HUES48 (cell line): Measurements from ENCODE around the gene WNT1.
A peak's percentile ranks its signal among the peaks of the same experiment; 100 is the strongest.

Source experiments
- H3K27ac ChIP-seq: one replicate; pipeline ENCODE4 v1.7.0; 2013; ENCODE audit warnings: low read depth, low read length, inconsistent platforms
- H3K27me3 ChIP-seq: 2 replicates; pipeline ENCODE4 v1.6.1; 2013; ENCODE audit warnings: mild to moderate bottlenecking, low read length; ENCODE audit not compliant: control insufficient read depth, insufficient read depth
- H3K36me3 ChIP-seq: 2 replicates; pipeline ENCODE4 v1.6.1; 2013; ENCODE audit warnings: low read length; ENCODE audit not compliant: control insufficient read depth, insufficient read depth
- H3K4me1 ChIP-seq: 2 replicates; pipeline ENCODE4 v1.6.1; 2013; ENCODE audit warnings: mild to moderate bottlenecking, low read length; ENCODE audit not compliant: control insufficient read depth, insufficient read depth
- H3K4me3 ChIP-seq: 2 replicates; pipeline ENCODE4 v1.5.1; 2013; ENCODE audit warnings: mild to moderate bottlenecking, low read depth, low read length
- H3K9ac ChIP-seq: 2 replicates; pipeline ENCODE4 v1.6.1; 2013; ENCODE audit warnings: mild to moderate bottlenecking, low read depth, low read length, moderate library complexity
- H3K9me3 ChIP-seq: 2 replicates; pipeline ENCODE4 v1.6.1; 2013; ENCODE audit warnings: low read length; ENCODE audit not compliant: control insufficient read depth, insufficient read depth

The WNT1 gene

GRCh38 chr12:48946205-48946604 lies 31.9 kb upstream of the WNT1 start:
- H3K4me1 ChIP-seq: no peaks in the 10 kb centered on the region
- H3K27ac ChIP-seq: no peak overlapping the region
- H3K4me3 ChIP-seq: no peak overlapping the region
- no peak overlapping the region for H3K9ac ChIP-seq
- H3K27me3 ChIP-seq: no peaks in the 10 kb centered on the region
- no peaks in the 10 kb centered on the region for H3K9me3 ChIP-seq
- peaks cover 41% of the 10 kb centered on the region for H3K36me3 ChIP-seq

DNA sequence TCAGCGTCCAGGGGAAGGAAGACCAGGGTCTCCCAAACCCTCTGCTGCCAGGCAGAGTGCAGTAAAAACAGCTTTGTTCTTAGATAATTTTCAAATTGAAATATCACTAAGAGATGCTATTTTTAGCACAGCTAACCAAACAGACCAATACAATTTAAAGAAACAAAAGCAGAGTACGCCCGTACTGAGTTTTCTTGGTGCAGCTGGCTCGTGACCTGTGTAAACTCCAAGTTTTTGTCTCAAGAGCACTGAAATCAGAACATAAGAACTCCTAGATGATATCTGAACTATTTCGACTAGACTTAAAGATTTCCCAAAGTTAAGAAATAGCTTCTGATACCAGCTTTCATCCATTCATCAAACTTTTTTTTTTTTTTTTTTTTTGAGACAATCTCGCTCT lies 31.2 kb upstream of the WNT1 start:
- Histone ChIP-seq H3K9ac (no peak overlapping the region), H3K27me3 (no peaks in the 10 kb centered on the region), H3K4me1 (no peaks in the 10 kb centered on the region), H3K4me3 (no peak overlapping the region), H3K9me3 (no peaks in the 10 kb centered on the region), H3K27ac (no peak overlapping the region), H3K36me3 (peaks cover 36% of the 10 kb centered on the region)

GRCh38 chr12:48947727-48948126 lies 30.4 kb upstream of the WNT1 start:
- Histone ChIP-seq H3K9me3 (no peaks in the 10 kb centered on the region), H3K36me3 (peaks cover 38% of the 10 kb centered on the region), H3K4me1 (no peaks in the 10 kb centered on the region)

DNA sequence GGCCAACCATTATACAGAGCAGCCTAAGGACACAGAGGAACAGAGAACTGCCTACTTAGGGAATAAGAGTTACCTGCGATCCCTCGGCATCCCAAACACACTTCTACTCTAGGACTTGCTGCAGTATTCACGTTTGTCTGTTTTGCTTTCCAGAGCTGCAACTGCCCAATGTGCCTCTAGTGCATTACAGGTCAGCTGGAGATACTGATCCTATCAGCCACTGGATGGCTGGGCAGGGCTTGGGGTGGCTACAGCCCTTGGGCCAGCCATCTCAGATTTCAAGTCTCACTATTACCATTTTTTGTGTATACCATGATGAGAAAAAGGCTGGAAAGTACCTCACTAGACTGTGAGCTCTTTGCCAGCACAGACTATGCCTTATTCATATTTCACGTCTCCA lies 25.4 kb upstream of the WNT1 start:
- H3K36me3 ChIP-seq: peaks cover 46% of the 10 kb centered on the region
- no peak overlapping the region for H3K9ac ChIP-seq
- no peak overlapping the region for H3K27ac ChIP-seq
- H3K4me1 ChIP-seq: peaks cover 9% of the 10 kb centered on the region; the same call in 1 of the 2 replicates
- H3K4me3 ChIP-seq: no peak overlapping the region
- no peaks in the 10 kb centered on the region for H3K9me3 ChIP-seq
- H3K27me3 ChIP-seq: no peaks in the 10 kb centered on the region

More at GRCh38 chr12:48947727-48948126, 30.4 kb upstream of the WNT1 start:
- no peaks in the 10 kb centered on the region for H3K27me3 ChIP-seq
- no peak overlapping the region for H3K9ac ChIP-seq
- no peak overlapping the region for H3K27ac ChIP-seq
- no peak overlapping the region for H3K4me3 ChIP-seq

DNA sequence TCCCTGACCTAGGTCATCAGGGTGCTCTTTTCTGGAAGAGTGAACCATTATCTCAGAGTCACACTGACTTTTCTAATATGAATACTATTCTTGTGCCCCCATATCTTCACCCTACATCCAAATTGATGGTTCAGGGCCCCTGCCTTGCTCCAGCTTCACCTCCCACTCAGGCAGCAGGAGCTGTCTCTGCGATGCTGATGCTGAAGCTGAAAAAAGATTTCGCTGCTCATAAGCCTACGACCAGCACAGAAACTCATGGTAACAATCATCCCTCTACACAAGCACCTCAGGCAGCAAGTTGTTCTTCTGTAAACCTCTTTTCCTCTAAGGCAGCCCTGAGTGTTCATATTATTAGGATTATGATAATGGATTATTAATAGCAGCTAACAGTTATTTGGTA lies 24.1 kb upstream of the WNT1 start:
- H3K9me3 ChIP-seq: no peaks in the 10 kb centered on the region
- no peak overlapping the region for H3K27ac ChIP-seq
- H3K4me3 ChIP-seq: no peak overlapping the region
- peaks cover 13% of the 10 kb centered on the region for H3K4me1 ChIP-seq
- no peaks in the 10 kb centered on the region for H3K27me3 ChIP-seq
- H3K36me3 ChIP-seq: peaks cover 46% of the 10 kb centered on the region
- H3K9ac ChIP-seq: no peak overlapping the region

GRCh38 chr12:48954841-48955501 lies 23.2 kb upstream of the WNT1 start:
- Histone ChIP-seq H3K36me3 (peaks cover 42% of the 10 kb centered on the region), H3K9me3 (no peaks in the 10 kb centered on the region), H3K9ac (no peak overlapping the region), H3K27ac (no peak overlapping the region), H3K27me3 (no peaks in the 10 kb centered on the region), H3K4me3 (peak overlapping the region; percentile 91; the same call in 1 of the 2 replicates), H3K4me1 (peaks cover 13% of the 10 kb centered on the region)

- Histone ChIP-seq H3K9ac (peak overlapping the region; percentile 82), H3K4me1 (peaks cover 13% of the 10 kb centered on the region), H3K27ac (peak overlapping the region; percentile 96), H3K4me3 (peak overlapping the region; percentile 91), H3K9me3 (no peaks in the 10 kb centered on the region), H3K27me3 (no peaks in the 10 kb centered on the region), H3K36me3 (peaks cover 39% of the 10 kb centered on the region)
Observed at GRCh38 chr12:48956279-48957140, 21.6 kb upstream of the WNT1 start.

DNA sequence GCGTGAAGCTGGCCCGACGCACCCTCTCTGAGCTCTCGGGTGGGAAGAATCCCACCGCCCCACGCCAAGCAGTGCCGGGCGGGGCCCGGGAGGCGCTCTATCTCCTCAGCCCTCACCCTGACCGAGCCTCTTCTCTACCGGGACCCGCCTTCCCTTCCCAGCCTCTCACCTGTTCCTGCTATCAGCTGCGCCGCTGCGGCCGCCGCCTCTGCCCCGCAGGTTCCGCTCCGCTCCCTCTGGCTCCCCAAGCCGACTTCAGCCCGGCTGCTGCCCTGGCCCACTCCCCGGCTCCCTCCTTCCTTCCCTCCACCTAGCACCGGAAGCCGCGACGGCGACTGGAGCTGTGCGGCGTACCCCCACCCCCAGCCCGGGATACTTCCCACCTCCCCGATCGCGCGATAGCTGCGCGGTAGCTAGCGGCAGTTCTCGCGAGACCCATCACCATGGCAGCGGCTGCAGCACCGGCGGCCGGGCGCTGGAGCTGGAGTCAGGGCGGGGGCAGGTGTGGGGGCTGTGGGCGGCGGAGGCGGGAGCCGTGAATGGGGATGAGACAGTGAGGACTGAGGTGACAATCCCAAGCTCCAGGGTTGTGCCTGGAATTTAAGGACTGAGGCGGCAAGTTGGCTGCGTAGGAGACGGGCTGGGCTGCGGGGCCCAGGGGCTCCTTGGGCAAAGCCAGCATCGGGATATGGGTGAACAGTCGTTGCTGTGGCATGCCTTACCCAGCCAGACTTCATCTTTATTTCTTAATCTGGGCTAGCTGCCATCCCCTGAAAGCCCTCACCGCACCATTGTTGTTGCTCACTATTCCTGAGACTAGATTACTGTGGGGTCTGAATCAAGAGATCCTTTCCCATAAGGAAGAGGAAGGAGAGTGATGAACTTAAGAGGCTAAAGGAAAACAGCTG lies 20.7 kb upstream of the WNT1 start, which contains the start of gene ARF3:
Gene ARF3 (minus strand): TSS at position 347 of the 908 bp plus-strand sequence. CDS start 16,392 bp downstream, outside the sequence.
- Histone ChIP-seq H3K4me1 (peaks cover 13% of the 10 kb centered on the region), H3K36me3 (peaks cover 32% of the 10 kb centered on the region), H3K9me3 (no peaks in the 10 kb centered on the region), H3K27ac (peak within 1 kb of the TSS; percentile 96), H3K4me3 (peak within 1 kb of the TSS; percentile 91), H3K27me3 (peaks cover 1% of the 10 kb centered on the region; the same call in 1 of the 2 replicates), H3K9ac (peak within 1 kb of the TSS; percentile 82)

DNA sequence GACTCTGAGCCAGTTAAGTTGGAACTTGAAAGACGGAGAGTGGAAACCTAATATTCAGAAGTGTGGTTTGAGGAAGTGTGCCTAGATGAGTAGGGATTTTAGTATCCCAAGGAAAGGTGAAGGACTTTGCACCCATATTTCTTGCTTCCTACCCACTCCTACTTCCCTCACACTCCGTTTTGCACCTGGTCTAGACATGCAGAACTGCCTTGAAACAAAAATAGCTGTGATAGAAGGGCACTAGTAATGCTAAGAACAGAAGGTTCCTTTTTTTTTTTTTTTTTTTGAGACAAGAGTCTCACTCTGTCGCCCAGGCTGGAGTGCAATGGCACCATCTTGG lies 20.1 kb upstream of the WNT1 start:
- H3K9ac ChIP-seq: no peak overlapping the region

DNA sequence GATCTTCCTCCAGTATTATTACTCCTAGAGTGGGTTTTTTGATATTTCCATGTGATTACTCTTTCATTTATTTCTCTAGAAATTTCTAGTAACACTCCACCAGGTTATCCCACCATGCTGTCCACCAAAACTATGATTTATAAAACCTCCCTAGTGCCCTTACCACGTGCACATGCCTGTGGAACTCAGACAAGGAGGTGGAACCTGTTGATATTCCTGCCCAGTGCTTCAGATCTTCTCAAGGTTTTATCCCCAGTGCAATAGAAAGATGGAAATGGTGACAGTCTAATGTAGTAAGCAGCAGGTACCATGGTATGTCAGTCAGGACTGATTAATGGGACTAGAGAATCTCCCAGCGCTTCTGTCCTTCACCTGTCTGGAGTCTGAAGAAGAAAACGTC lies 17.3 kb upstream of the WNT1 start:
- H3K36me3 ChIP-seq: no peaks in the 10 kb centered on the region; the same call in 1 of the 2 replicates
- H3K27me3 ChIP-seq: peaks cover 3% of the 10 kb centered on the region
- no peaks in the 10 kb centered on the region for H3K9me3 ChIP-seq
- H3K4me3 ChIP-seq: no peak overlapping the region
- no peak overlapping the region for H3K9ac ChIP-seq
- H3K27ac ChIP-seq: no peak overlapping the region
- H3K4me1 ChIP-seq: peaks cover 20% of the 10 kb centered on the region

More for the DNA sequence above, 20.1 kb upstream of the WNT1 start:
- Histone ChIP-seq H3K4me1 (peaks cover 13% of the 10 kb centered on the region), H3K9me3 (no peaks in the 10 kb centered on the region), H3K27ac (peak overlapping the region; percentile 77), H3K4me3 (peak overlapping the region; percentile 91), H3K36me3 (peaks cover 26% of the 10 kb centered on the region), H3K27me3 (peaks cover 3% of the 10 kb centered on the region; the same call in 1 of the 2 replicates)
